HUES48 (cell line): ENCODE measurements around the gene ASCL5.

Experiments used
- H3K27ac ChIP-seq: one replicate; pipeline ENCODE4 v1.7.0; 2013; ENCODE audit warnings: low read depth, low read length, inconsistent platforms
- H3K27me3 ChIP-seq: 2 replicates; pipeline ENCODE4 v1.6.1; 2013; ENCODE audit warnings: mild to moderate bottlenecking, low read length; ENCODE audit not compliant: control insufficient read depth, insufficient read depth
- H3K36me3 ChIP-seq: 2 replicates; pipeline ENCODE4 v1.6.1; 2013; ENCODE audit warnings: low read length; ENCODE audit not compliant: control insufficient read depth, insufficient read depth
- H3K4me1 ChIP-seq: 2 replicates; pipeline ENCODE4 v1.6.1; 2013; ENCODE audit warnings: mild to moderate bottlenecking, low read length; ENCODE audit not compliant: control insufficient read depth, insufficient read depth
- H3K4me3 ChIP-seq: 2 replicates; pipeline ENCODE4 v1.5.1; 2013; ENCODE audit warnings: mild to moderate bottlenecking, low read depth, low read length
- H3K9ac ChIP-seq: 2 replicates; pipeline ENCODE4 v1.6.1; 2013; ENCODE audit warnings: mild to moderate bottlenecking, low read depth, low read length, moderate library complexity
- H3K9me3 ChIP-seq: 2 replicates; pipeline ENCODE4 v1.6.1; 2013; ENCODE audit warnings: low read length; ENCODE audit not compliant: control insufficient read depth, insufficient read depth

ASCL5 gene

GRCh38 chr1:201128476-201128875 is 1.5 kb upstream of the ASCL5 start:
- no peak overlapping the region for H3K9ac ChIP-seq
- H3K27ac ChIP-seq = no peak overlapping the region
- H3K36me3 ChIP-seq = no peaks in the 10 kb centered on the region

GRCh38 chr1:201127755-201128455 is 921 bp upstream of the ASCL5 start:
- H3K4me1 ChIP-seq = peaks cover 9% of the 10 kb centered on the region
- no peak overlapping the region for H3K4me3 ChIP-seq
- H3K9ac ChIP-seq = no peak overlapping the region
- H3K27ac ChIP-seq = no peak overlapping the region
- peaks cover 8% of the 10 kb centered on the region; the same call in 1 of the 2 replicates for H3K27me3 ChIP-seq
- H3K9me3 ChIP-seq = no peaks in the 10 kb centered on the region
- H3K36me3 ChIP-seq = no peaks in the 10 kb centered on the region

More at GRCh38 chr1:201128476-201128875, 1.5 kb upstream of the ASCL5 start:
- Histone ChIP-seq H3K27me3 (peaks cover 8% of the 10 kb centered on the region; the same call in 1 of the 2 replicates), H3K4me3 (no peak overlapping the region), H3K4me1 (peaks cover 9% of the 10 kb centered on the region), H3K9me3 (no peaks in the 10 kb centered on the region)

- no peak overlapping the region for H3K9ac ChIP-seq
- no peaks in the 10 kb centered on the region for H3K9me3 ChIP-seq
- peaks cover 8% of the 10 kb centered on the region; the same call in 1 of the 2 replicates for H3K27me3 ChIP-seq
- peaks cover 9% of the 10 kb centered on the region for H3K4me1 ChIP-seq
- H3K36me3 ChIP-seq = no peaks in the 10 kb centered on the region
- H3K27ac ChIP-seq = no peak overlapping the region
- no peak overlapping the region; the same call in 1 of the 2 replicates for H3K4me3 ChIP-seq
Observed at GRCh38 chr1:201126463-201126831, 537 bp downstream of the ASCL5 start.

GRCh38 chr1:201125800-201126199 is 1.2 kb downstream of the ASCL5 start:
- Histone ChIP-seq H3K9me3 (no peaks in the 10 kb centered on the region), H3K36me3 (no peaks in the 10 kb centered on the region), H3K27ac (no peak overlapping the region), H3K4me1 (peaks cover 9% of the 10 kb centered on the region), H3K27me3 (peaks cover 8% of the 10 kb centered on the region; the same call in 1 of the 2 replicates), H3K9ac (no peak overlapping the region), H3K4me3 (no peak overlapping the region)

GRCh38 chr1:201125019-201125418 is 2.0 kb downstream of the ASCL5 start:
- Histone ChIP-seq H3K36me3 (no peaks in the 10 kb centered on the region), H3K4me3 (no peak overlapping the region), H3K27ac (no peak overlapping the region), H3K27me3 (peaks cover 8% of the 10 kb centered on the region; the same call in 1 of the 2 replicates), H3K9ac (no peak overlapping the region), H3K9me3 (no peaks in the 10 kb centered on the region), H3K4me1 (peaks cover 9% of the 10 kb centered on the region)

- Histone ChIP-seq H3K36me3 (no peaks in the 10 kb centered on the region), H3K27ac (no peak overlapping the region), H3K9ac (no peak overlapping the region), H3K27me3 (peaks cover 8% of the 10 kb centered on the region), H3K9me3 (no peaks in the 10 kb centered on the region), H3K4me1 (peaks cover 12% of the 10 kb centered on the region), H3K4me3 (no peak overlapping the region)
Observed at GRCh38 chr1:201123866-201124265, 3.1 kb downstream of the ASCL5 start.

- Histone ChIP-seq H3K9me3 (no peaks in the 10 kb centered on the region), H3K9ac (no peak overlapping the region), H3K36me3 (no peaks in the 10 kb centered on the region), H3K27me3 (peaks cover 21% of the 10 kb centered on the region), H3K4me1 (peaks cover 12% of the 10 kb centered on the region), H3K4me3 (no peak overlapping the region), H3K27ac (no peak overlapping the region)
Observed at GRCh38 chr1:201122321-201122957, 4.5 kb downstream of the ASCL5 start.

GRCh38 chr1:201119206-201120197 is 7.5 kb downstream of the ASCL5 start:
- no peak overlapping the region for H3K4me3 ChIP-seq
- H3K36me3 ChIP-seq = no peaks in the 10 kb centered on the region
- no peaks in the 10 kb centered on the region for H3K9me3 ChIP-seq
- no peak overlapping the region for H3K9ac ChIP-seq
- H3K27ac ChIP-seq = no peak overlapping the region
- peaks cover 5% of the 10 kb centered on the region for H3K4me1 ChIP-seq
- H3K27me3 ChIP-seq = peaks cover 40% of the 10 kb centered on the region

GRCh38 chr1:201116091-201116490 is 10.9 kb downstream of the ASCL5 start:
- Histone ChIP-seq H3K9me3 (no peaks in the 10 kb centered on the region), H3K27ac (no peak overlapping the region), H3K4me3 (no peak overlapping the region), H3K9ac (no peak overlapping the region), H3K4me1 (peaks cover 7% of the 10 kb centered on the region), H3K27me3 (peaks cover 51% of the 10 kb centered on the region), H3K36me3 (no peaks in the 10 kb centered on the region)

GRCh38 chr1:201115390-201115937 is 11.5 kb downstream of the ASCL5 start:
- peaks cover 51% of the 10 kb centered on the region for H3K27me3 ChIP-seq
- no peak overlapping the region for H3K27ac ChIP-seq
- H3K9ac ChIP-seq = no peak overlapping the region
- H3K9me3 ChIP-seq = no peaks in the 10 kb centered on the region
- H3K36me3 ChIP-seq = no peaks in the 10 kb centered on the region
- H3K4me3 ChIP-seq = no peak overlapping the region
- peaks cover 7% of the 10 kb centered on the region for H3K4me1 ChIP-seq
